NCI-H2081 treated with DMSO at 0.1 percent for 48 hours (cell line): ENCODE data around the gene RPS6KB2.
A peak's percentile ranks its signal among the peaks of the same experiment; 100 is the strongest.
"Not testable (repeated sequence)": the region's sequence is repeated elsewhere in the genome, so short reads cannot be mapped to it uniquely, and the experiment has no call there.

Experiments
- DNase-seq: peaks from one replicate; lab custom pipeline; 2025; lab: John Stamatoyannopoulos, UW

RPS6KB2 gene

DNA sequence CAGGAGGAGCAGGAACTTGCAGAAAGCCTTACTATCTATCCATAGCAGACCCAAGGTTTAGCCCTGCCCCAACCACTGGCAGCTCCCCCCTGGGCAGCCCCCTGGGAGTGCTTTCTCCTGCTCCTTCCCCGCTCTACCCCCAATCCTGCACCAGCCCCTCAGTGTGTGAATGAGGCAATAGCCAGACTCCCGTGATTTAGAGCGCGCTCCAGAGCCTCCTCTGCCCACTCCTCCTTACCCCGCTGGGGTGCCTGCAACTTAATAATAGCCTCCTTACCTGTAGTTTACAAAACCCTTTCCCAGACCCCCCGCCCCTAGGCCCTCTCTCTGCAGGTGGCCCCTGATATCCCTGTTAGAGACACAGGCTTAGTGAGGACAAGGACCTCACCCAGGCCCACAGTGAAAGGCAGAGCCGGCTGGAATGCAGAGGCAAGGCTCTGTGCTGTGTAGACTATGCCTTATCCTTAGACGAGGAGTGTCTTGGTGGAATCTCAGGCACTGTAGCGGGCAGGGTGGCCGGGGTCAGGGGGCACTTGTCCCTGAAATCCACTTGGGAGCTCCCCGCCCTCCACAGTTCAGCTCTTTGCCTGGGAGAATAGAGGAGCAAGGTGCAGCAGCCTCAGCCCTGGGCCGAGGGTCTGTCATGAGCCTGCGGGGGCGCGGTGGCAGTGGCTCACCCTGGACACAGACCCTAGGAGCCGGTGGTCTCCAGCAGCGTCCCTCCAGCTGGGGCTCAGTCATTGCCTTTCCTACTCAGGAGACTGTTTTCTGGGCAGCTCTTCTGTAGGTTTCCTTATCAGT, 17.1 kb upstream of the RPS6KB2 start:
- no peak for DNase-seq

GRCh38 chr11:67411785-67412152, 16.5 kb upstream of the RPS6KB2 start:
- no peak for DNase-seq

- DNase-seq, result no peak
Measured at GRCh38 chr11:67412495-67413179, 15.7 kb upstream of the RPS6KB2 start.

- DNase-seq, result no peak
Measured at GRCh38 chr11:67413266-67413849, 14.9 kb upstream of the RPS6KB2 start.

GRCh38 chr11:67415501-67416304, 12.6 kb upstream of the RPS6KB2 start, which contains the start of gene CARNS1:
TSS of gene CARNS1 (plus strand) at chr11:67415678. CDS start at chr11:67416200, 522 bp downstream.
- no peak for DNase-seq

GRCh38 chr11:67416416-67417335, 11.6 kb upstream of the RPS6KB2 start:
- DNase-seq, result peak; percentile 18

DNA sequence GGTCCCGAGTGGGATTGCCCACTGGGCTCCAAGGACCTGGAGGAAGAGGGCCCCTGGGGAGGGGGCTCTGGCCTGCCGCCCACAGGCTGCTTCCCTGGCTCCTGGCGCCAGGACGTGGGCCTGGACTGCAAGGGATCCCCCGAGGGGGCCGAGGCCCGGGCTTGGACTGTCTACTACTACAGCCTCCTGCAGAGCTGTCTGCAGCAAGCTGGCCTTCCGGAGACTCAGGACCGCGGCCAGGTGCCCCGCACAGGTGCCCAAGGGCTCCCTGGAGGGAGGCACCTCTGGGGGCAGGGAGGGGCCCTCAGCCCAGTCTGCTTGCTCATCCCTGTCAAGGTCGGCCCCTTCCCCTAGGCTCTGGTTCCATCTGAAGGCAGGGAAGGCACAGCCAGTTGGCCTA, 10.9 kb upstream of the RPS6KB2 start:
- DNase-seq, result no peak

GRCh38 chr11:67418476-67419281, 9.6 kb upstream of the RPS6KB2 start:
- DNase-seq, result no peak

GRCh38 chr11:67419325-67420049, 8.8 kb upstream of the RPS6KB2 start:
- no peak for DNase-seq

DNA sequence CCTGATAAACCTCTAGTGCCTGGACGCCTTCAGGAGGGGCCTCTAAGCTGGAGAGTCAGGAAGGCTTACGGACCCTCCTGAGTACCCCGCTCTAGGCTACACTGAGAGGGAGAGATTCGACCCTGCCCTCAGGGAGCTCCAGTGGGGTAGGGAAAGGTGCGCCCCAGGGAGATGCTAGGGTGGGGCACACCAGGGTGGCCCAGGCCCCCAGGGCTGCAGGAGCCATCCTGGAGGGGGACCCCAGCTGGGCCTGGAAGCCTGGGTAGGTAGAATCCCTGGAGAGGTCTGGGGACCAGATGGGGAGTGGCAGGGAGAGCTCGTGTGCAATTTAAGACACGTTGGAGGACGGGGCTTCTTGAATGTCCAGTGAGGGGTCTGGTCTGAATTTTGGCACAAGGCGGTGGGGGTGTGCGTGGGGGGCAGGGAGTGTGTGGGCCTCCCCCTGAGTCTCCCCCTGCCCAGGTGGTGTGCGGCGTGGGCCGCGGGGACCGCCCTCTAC, 8.1 kb upstream of the RPS6KB2 start:
- DNase-seq, result no peak

DNA sequence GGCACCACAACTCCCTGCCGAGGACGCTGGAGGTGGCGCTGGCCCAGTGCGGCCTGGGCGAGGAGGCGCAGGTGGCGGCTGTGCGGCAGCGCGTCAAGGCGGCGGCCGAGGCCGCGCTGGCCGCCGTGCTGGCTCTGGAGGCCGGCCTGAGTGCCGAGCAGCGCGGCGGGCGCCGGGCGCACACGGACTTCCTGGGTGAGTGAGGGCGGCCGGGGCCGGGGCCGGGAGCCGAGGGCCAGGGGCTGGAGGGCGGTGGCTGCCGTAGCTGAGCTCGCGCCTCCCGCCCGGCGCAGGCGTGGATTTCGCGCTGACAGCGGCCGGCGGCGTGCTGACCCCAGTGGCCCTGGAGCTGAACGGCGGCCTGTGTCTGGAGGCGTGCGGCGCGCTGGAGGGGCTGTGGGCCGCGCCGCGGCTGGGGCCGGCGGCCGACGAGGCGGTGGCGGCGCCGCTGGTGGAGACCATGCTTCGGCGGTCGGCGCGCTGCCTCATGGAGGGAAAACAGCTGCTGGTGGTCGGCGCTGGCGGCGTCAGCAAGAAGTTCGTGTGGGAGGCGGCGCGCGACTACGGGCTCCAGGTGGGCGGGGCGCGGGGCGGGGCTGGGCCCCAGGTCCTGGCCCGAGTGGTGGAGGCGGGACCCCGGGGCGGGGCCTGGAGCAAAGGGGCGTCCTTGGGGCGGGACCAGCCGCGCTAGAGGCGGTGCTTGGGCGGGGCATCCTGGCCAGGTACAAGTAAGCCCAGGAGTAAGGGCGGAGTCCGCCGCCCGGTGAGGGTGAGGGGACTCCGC, 7.5 kb upstream of the RPS6KB2 start:
- DNase-seq, result peak; percentile 22

DNA sequence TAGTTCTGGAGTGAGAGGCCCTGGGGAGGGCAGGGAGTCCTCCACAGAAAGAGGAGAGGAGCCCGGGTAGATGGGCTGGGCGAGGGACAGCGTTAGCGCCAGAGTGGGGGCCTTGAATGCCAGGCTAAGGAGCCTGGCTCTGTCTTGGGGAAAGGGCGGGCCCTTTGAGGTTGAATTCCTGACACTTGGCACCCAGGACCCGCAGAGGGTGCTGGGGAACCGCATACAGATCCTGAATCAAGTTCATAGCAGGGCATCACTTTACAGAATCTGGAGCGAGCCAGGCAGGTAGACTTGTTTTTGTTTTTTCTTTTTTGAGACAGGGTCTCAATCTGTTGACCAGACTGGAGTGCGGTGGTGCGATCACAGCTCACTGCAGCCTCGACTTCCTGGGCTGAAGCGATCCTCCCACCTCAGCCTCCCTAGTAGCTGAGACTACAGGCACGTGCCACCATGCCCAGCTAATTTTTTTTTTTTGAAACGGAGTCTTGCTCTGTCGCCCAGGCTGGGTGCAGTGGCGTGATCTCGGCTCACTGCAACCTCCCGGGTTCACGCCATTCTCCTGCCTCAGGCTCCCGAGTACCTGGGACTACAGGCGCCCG, 6.8 kb upstream of the RPS6KB2 start:
- no peak for DNase-seq

GRCh38 chr11:67422891-67423290, 5.4 kb upstream of the RPS6KB2 start:
- DNase-seq, result no peak

- DNase-seq, result no peak
Measured at GRCh38 chr11:67423466-67423865, 4.8 kb upstream of the RPS6KB2 start.

- no peak for DNase-seq
Measured at GRCh38 chr11:67423891-67424613, 4.2 kb upstream of the RPS6KB2 start.

DNA sequence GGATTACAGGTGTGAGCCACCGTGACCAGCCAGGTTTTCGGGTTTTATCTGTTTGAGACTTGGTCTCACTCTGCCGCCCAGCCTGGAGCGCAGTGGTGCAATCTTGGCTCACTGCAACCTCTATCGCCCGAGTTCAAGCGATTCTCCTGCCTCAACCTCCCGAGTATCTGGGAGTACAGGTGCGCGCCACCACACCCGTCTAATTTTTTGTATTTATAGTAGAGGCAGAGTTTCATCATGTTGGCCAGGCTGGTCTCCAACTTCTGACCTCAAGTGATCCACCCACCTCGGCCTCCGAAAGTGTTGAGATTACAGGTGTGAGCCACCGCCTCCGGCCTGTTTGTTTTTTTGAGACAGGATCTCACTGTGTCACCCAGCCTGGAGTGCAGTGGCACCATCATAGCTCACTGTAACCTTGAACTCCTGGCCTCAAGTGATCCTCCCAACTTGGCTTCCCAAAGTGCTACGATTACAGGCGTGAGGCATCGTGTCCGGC, 882 bp upstream of the RPS6KB2 start:
- not testable (repeated sequence) for DNase-seq

DNA sequence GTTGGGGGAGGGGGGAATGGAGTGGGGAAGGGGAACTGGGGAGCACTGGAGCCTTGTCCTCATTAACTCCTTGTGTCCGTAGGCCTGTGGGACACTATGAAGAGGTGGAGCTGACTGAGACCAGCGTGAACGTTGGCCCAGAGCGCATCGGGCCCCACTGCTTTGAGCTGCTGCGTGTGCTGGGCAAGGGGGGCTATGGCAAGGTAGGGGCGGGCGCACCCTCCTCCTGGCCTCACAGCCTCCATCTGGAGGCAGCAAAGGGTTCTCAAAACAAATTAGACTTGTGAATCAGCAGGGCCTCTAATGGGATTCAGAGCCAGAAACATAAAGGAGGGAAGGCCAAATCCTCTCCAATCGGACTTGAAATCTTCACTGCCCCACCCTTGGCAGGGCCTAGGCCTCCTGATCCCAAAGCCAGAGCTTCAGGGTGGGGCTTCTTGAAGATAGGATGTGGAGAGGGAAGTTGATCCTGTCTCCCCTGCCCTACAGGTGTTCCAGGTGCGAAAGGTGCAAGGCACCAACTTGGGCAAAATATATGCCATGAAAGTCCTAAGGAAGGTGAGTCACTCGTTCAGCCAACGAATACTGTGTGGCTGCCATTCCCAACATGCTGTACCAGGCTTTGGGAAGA, 859 bp downstream of the RPS6KB2 start:
- DNase-seq, result no peak
